SU-DHL-6 (cell line): Measurements from ENCODE around the gene NPAS3.

Experiments
- EZH2phosphoT487 ChIP-seq: fragments of 200-600 bp; sonication (generic), shearing (Covaris generic); conservative IDR thresholded peaks from 2 replicates; pipeline ENCODE4 v1.6.1; 2018; ENCODE audit warnings: mild to moderate bottlenecking, antibody characterized with exemption, low read length, moderate library complexity, mixed read lengths
- TF ChIP-seq, protein P1 (sequence below): fragments of 200-600 bp; sonication (generic); IDR thresholded peaks from one replicate; pipeline ENCODE4 v1.5.1; 2017; ENCODE audit warnings: antibody characterized with exemption, mild to moderate bottlenecking, low read length, moderate library complexity; ENCODE audit not compliant: insufficient read depth, poor library complexity, severe bottlenecking

DNA sequence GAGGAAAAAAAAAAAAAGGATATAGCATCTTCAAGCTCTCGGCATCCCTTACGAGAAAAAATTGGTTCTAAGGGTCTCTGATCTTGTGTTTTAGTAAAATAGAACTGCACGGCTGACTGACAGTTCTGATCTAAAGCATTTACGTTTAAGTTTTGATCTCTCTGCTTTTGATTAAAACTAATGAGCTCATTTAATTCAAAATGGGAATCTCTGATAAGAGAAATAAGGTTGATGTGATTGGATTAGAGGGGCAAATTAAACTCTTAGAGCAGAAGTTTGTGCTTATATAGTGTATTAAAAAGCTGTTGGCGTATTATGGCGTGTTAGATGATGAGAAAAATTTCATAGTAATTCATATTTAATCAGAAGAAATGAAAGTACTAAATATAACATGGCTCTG is 794.6 kb downstream of the NPAS3 start:
- TF ChIP-seq, protein P1, sequence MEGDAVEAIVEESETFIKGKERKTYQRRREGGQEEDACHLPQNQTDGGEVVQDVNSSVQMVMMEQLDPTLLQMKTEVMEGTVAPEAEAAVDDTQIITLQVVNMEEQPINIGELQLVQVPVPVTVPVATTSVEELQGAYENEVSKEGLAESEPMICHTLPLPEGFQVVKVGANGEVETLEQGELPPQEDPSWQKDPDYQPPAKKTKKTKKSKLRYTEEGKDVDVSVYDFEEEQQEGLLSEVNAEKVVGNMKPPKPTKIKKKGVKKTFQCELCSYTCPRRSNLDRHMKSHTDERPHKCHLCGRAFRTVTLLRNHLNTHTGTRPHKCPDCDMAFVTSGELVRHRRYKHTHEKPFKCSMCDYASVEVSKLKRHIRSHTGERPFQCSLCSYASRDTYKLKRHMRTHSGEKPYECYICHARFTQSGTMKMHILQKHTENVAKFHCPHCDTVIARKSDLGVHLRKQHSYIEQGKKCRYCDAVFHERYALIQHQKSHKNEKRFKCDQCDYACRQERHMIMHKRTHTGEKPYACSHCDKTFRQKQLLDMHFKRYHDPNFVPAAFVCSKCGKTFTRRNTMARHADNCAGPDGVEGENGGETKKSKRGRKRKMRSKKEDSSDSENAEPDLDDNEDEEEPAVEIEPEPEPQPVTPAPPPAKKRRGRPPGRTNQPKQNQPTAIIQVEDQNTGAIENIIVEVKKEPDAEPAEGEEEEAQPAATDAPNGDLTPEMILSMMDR, result no peak
- no peak for TF ChIP-seq EZH2phosphoT487
